Middle frontal gyrus (tissue), 1 donor: Measurements from ENCODE around the gene SLC47A1.

ENCODE experiments used
- DNase-seq: peaks from one replicate; pipeline ENCODE4 v3.0.0-alpha.2; 2015; ENCODE audit warnings: low spot score; ENCODE audit errors: extremely low spot score

The SLC47A1 gene

GRCh38 chr17:19596869-19597268 lies 63.2 kb downstream of the SLC47A1 start:
- no peak for DNase-seq

- DNase-seq, result no peak
These were observed 76.7 kb downstream of the SLC47A1 start for GRCh38 chr17:19610311-19610710.

GRCh38 chr17:19610879-19611278 lies 77.2 kb downstream of the SLC47A1 start:
- no peak for DNase-seq

GRCh38 chr17:19613979-19614378 lies 80.3 kb downstream of the SLC47A1 start:
- no peak for DNase-seq

- no peak for DNase-seq
These were observed 81.2 kb downstream of the SLC47A1 start for GRCh38 chr17:19614900-19615299.

GRCh38 chr17:19618015-19618414 lies 84.4 kb downstream of the SLC47A1 start:
- DNase-seq, result no peak

GRCh38 chr17:19619705-19620325 lies 86.2 kb downstream of the SLC47A1 start:
- no peak for DNase-seq

- no peak for DNase-seq
These were observed 88.0 kb downstream of the SLC47A1 start for GRCh38 chr17:19621697-19622096.

- no peak for DNase-seq
These were observed 92.4 kb downstream of the SLC47A1 start for GRCh38 chr17:19626079-19626478.
